Adrenal gland (tissue), 5 donors: ENCODE data around the gene NUTM2D.
"Not testable (repeated sequence)": the region's sequence is repeated elsewhere in the genome, so short reads cannot be mapped to it uniquely, and the experiment has no call there.

ENCODE experiments used
- CTCF ChIP-seq, 6 experiments: fragments of 450-650 bp in 4 of 6; fragments of 200-600 bp in 2 of 6; sonication (generic) in 1 of 6; IDR thresholded peaks; 1 replicate in 5 of 6; 2 replicates in 1 of 6; pipeline versions ENCODE4 v1.5.1 to v1.8.0; 2016 to 2021; ENCODE audit warnings: antibody characterized with exemption in 6 of 6, mild to moderate bottlenecking in 2 of 6, moderate library complexity in 1 of 6
- POLR2A ChIP-seq, 2 donors: fragments of 450-650 bp; IDR thresholded peaks; one replicate each; pipeline ENCODE4 v1.6.1; 2017; ENCODE audit warnings: antibody characterized with exemption in 2 of 2, mild to moderate bottlenecking in 2 of 2, moderate library complexity in 1 of 2
- donor health status: DM: no; HTN: no; CAD: no.

GRCh38 chr10:87413921-87414320 is 56.4 kb downstream of the NUTM2D start:
- TF ChIP-seq CTCF, POLR2A (IDR thresholded peaks at IDR 0.05): not testable (repeated sequence)
